ENCODE measurements around the gene RNF225. TPM values are rescaled to one million over a fixed set of nuclear protein-coding genes. Genes with fewer than 3 reads are reported as not detected.

Gene RNF225
- total RNA-seq, 1 experiment from 2014 or later = 1.8 TPM

DNA sequence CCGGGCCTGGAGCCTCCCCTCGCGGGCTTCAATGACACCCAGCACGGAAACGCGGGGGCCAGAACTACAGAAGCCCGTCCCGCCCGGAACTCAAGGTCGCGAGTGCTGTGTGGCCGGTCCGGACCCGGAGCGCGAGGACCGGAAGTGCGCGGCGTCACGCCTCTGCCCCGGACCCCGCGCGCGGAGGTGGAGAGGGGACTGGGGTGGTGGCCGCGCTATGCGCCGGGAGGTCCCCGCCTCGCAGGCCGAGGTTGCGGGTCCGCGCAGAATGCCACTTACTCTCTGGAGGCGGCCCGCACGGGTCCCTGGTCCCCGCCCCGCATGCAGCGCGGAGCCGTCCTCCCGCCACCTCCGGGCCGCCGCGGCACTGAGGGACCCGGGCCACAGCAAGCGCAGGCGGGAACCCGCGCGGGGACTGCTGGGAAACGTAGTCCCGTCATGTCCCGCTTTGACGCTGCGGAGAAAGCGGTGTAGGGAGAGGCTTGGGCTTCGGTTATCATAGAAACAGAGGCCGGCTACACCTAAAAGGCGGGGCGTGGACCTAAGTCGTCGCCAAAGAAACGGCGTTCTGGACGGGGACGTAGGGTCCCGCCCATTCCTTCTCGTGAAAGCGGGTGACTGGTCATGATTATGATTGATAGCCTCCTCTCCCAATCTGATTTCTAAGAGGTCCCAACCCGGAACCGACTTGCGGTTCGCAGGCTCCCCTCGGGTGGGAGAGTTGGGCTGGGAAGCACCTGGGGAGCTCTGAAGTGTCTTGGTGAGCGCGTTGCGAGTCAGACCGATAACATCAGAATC lies 14.6 kb upstream of the RNF225 start, which contains the start of gene ZNF837 (continued):
- TF ChIP-seq CREM (CRISPR knock-in tag; IDR thresholded peaks at IDR 0.05) = peak; percentile 90
- TF ChIP-seq, protein P1, sequence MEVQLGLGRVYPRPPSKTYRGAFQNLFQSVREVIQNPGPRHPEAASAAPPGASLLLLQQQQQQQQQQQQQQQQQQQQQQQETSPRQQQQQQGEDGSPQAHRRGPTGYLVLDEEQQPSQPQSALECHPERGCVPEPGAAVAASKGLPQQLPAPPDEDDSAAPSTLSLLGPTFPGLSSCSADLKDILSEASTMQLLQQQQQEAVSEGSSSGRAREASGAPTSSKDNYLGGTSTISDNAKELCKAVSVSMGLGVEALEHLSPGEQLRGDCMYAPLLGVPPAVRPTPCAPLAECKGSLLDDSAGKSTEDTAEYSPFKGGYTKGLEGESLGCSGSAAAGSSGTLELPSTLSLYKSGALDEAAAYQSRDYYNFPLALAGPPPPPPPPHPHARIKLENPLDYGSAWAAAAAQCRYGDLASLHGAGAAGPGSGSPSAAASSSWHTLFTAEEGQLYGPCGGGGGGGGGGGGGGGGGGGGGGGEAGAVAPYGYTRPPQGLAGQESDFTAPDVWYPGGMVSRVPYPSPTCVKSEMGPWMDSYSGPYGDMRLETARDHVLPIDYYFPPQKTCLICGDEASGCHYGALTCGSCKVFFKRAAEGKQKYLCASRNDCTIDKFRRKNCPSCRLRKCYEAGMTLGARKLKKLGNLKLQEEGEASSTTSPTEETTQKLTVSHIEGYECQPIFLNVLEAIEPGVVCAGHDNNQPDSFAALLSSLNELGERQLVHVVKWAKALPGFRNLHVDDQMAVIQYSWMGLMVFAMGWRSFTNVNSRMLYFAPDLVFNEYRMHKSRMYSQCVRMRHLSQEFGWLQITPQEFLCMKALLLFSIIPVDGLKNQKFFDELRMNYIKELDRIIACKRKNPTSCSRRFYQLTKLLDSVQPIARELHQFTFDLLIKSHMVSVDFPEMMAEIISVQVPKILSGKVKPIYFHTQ (CRISPR knock-in tag; IDR thresholded peaks at IDR 0.05) = no peak
- TF ChIP-seq, protein P2, sequence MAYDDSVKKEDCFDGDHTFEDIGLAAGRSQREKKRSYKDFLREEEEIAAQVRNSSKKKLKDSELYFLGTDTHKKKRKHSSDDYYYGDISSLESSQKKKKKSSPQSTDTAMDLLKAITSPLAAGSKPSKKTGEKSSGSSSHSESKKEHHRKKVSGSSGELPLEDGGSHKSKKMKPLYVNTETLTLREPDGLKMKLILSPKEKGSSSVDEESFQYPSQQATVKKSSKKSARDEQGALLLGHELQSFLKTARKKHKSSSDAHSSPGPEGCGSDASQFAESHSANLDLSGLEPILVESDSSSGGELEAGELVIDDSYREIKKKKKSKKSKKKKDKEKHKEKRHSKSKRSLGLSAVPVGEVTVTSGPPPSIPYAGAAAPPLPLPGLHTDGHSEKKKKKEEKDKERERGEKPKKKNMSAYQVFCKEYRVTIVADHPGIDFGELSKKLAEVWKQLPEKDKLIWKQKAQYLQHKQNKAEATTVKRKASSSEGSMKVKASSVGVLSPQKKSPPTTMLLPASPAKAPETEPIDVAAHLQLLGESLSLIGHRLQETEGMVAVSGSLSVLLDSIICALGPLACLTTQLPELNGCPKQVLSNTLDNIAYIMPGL (CRISPR knock-in tag; IDR thresholded peaks at IDR 0.05) = peak; percentile 96; the same call in 1 of the 2 replicates

DNA sequence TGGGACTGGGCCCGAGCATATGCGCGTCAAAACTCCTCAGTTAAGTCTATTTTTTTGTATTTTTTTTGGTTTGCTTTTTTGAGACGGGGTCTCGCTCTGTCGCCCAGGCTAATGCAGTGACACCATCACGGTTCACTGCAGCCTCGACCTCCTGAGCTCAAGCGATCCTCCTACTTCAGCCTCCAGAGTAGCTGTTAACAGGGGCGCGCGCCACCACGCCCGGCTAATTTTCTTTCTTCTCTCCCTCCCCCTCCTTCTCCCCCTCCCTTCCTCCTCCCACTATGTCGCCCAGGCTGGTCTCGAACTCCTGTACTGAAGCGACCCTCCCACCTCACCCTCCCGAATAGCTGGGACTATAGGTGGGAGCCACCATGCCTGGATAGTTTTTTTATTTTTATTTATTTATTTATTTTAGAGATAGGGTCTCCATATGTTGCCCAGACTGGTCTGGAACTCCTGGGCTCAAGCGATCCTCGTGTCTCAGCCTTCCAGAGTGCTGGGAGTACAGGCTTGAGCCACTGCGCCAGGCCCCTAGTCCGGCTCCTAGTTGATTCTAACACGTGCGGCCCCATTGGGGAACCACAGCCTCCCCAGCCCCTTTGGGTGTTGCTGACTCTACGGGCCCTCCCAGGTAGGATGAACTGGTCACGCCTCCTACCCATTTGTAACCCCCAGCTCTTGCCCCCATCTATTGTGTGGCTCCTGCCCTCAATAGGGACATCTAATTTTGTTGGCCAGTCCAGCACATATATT lies 13.8 kb upstream of the RNF225 start:
- H3K9me3 Mint-ChIP-seq = no peaks in the 10 kb centered on the region
- ChIA-PET CTCF (interaction anchor here (1.3 kb wide), 1 partner anchor 55 kb away, joined by 4 read pairs; the partner anchor contains the start of gene ZSCAN22), POLR2A (interaction anchor here (0.7 kb wide), 1 partner anchor 18 kb away, joined by 3 read pairs; no protein-coding TSS in a partner anchor)

DNA sequence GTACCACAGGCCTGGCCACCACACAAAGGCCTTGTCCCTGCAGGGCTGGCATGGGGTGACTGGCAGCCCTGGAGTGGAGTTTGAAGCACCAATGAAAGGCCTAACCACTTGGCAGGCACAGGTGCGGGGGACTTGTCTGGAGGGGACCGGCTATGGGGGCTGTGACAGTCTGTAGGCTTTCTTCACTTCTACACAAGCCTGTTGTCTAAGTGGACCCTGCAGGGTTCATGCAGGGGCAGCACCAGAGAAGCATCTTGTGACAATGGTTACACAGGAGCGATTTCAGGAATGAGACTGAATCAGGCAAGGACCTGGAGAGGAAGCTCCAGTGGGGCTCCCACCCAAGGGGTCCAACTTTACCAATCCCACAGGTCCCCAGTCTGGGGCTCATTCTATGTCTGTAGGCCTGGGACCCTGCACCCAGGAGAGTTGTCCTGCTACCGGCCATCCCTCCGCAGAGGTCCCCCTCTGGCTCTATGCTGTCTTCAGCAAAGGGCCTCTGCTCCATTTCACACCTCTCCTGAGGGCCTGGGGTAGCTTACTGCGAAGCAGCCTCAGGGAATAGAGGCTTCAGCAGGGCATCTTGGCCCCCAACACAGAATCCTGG lies 12.4 kb upstream of the RNF225 start:
- Mint-ChIP-seq H3K9me3 (no peaks in the 10 kb centered on the region), H3K27me3 (ENCODE audit: low read depth) (no peaks in the 10 kb centered on the region), H3K4me3 (peak overlapping the region; percentile 38; the same call in 1 of the 2 replicates), H3K27ac (no peak overlapping the region), H3K4me1 (peaks cover 17% of the 10 kb centered on the region), H3K36me3 (peaks cover 10% of the 10 kb centered on the region)
- DNase-seq (ENCODE audit: low spot score) (no peak), ATAC-seq (no peak)
- TF ChIP-seq, protein P3, sequence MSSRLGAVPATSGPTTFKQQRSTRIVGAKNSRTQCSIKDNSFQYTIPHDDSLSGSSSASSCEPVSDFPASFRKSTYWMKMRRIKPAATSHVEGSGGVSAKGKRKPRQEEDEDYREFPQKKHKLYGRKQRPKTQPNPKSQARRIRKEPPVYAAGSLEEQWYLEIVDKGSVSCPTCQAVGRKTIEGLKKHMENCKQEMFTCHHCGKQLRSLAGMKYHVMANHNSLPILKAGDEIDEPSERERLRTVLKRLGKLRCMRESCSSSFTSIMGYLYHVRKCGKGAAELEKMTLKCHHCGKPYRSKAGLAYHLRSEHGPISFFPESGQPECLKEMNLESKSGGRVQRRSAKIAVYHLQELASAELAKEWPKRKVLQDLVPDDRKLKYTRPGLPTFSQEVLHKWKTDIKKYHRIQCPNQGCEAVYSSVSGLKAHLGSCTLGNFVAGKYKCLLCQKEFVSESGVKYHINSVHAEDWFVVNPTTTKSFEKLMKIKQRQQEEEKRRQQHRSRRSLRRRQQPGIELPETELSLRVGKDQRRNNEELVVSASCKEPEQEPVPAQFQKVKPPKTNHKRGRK (CRISPR knock-in tag; IDR thresholded peaks at IDR 0.05; ENCODE audit: borderline replicate concordance) = no peak
- no peak for TF ChIP-seq ELF4 (CRISPR knock-in tag; IDR thresholded peaks at IDR 0.05; ENCODE audit: low read depth)
- no peak for TF ChIP-seq NFE2L1 (CRISPR knock-in tag; IDR thresholded peaks at IDR 0.05)
- TF ChIP-seq, protein P4, sequence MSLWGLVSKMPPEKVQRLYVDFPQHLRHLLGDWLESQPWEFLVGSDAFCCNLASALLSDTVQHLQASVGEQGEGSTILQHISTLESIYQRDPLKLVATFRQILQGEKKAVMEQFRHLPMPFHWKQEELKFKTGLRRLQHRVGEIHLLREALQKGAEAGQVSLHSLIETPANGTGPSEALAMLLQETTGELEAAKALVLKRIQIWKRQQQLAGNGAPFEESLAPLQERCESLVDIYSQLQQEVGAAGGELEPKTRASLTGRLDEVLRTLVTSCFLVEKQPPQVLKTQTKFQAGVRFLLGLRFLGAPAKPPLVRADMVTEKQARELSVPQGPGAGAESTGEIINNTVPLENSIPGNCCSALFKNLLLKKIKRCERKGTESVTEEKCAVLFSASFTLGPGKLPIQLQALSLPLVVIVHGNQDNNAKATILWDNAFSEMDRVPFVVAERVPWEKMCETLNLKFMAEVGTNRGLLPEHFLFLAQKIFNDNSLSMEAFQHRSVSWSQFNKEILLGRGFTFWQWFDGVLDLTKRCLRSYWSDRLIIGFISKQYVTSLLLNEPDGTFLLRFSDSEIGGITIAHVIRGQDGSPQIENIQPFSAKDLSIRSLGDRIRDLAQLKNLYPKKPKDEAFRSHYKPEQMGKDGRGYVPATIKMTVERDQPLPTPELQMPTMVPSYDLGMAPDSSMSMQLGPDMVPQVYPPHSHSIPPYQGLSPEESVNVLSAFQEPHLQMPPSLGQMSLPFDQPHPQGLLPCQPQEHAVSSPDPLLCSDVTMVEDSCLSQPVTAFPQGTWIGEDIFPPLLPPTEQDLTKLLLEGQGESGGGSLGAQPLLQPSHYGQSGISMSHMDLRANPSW (CRISPR knock-in tag; conservative IDR thresholded peaks at IDR 0.05; ENCODE audit: low read depth) = no peak
- ChIA-PET POLR2A (no interaction called here), CTCF (no interaction called here)

More for the DNA sequence above, 13.8 kb upstream of the RNF225 start:
- ATAC-seq = no peak
- no peak for DNase-seq (ENCODE audit: low spot score)
- Mint-ChIP-seq H3K36me3 (no peaks in the 10 kb centered on the region), H3K27me3 (ENCODE audit: low read depth) (no peaks in the 10 kb centered on the region), H3K27ac (peak overlapping the region; percentile 45; the same call in 1 of the 2 replicates), H3K4me1 (peaks cover 13% of the 10 kb centered on the region), H3K4me3 (peak overlapping the region; percentile 85)
- TF ChIP-seq MYBL2 (CRISPR knock-in tag; IDR thresholded peaks at IDR 0.05) (no peak), CBFB (CRISPR knock-in tag; IDR thresholded peaks at IDR 0.05; ENCODE audit: low read depth) (no peak), GABPB1 (CRISPR knock-in tag; IDR thresholded peaks at IDR 0.05) (no peak), IRF2 (CRISPR knock-in tag; IDR thresholded peaks at IDR 0.05; ENCODE audit: borderline replicate concordance, low read depth) (no peak)
- TF ChIP-seq, protein P5, sequence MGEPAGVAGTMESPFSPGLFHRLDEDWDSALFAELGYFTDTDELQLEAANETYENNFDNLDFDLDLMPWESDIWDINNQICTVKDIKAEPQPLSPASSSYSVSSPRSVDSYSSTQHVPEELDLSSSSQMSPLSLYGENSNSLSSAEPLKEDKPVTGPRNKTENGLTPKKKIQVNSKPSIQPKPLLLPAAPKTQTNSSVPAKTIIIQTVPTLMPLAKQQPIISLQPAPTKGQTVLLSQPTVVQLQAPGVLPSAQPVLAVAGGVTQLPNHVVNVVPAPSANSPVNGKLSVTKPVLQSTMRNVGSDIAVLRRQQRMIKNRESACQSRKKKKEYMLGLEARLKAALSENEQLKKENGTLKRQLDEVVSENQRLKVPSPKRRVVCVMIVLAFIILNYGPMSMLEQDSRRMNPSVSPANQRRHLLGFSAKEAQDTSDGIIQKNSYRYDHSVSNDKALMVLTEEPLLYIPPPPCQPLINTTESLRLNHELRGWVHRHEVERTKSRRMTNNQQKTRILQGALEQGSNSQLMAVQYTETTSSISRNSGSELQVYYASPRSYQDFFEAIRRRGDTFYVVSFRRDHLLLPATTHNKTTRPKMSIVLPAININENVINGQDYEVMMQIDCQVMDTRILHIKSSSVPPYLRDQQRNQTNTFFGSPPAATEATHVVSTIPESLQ (CRISPR knock-in tag; IDR thresholded peaks at IDR 0.05) = no peak
- TF ChIP-seq, protein P6, sequence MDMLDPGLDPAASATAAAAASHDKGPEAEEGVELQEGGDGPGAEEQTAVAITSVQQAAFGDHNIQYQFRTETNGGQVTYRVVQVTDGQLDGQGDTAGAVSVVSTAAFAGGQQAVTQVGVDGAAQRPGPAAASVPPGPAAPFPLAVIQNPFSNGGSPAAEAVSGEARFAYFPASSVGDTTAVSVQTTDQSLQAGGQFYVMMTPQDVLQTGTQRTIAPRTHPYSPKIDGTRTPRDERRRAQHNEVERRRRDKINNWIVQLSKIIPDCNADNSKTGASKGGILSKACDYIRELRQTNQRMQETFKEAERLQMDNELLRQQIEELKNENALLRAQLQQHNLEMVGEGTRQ (CRISPR knock-in tag; IDR thresholded peaks at IDR 0.05) = no peak
